B cell (primary cell): Measurements from ENCODE around the gene PSMD9. TPM values are rescaled to one million over a fixed set of nuclear protein-coding genes. Genes with fewer than 3 reads are reported as not detected.
"Not testable (repeated sequence)": the region's sequence is repeated elsewhere in the genome, so short reads cannot be mapped to it uniquely, and the experiment has no call there.

Source experiments
- ATAC-seq: fragments of 200-7000 bp; cut with Tn5 transposase; one replicate; pipeline ENCODE4 v1.10.0; 2021; ENCODE audit warnings: low read depth, mild to moderate bottlenecking, moderate number of reproducible peaks, moderate library complexity
- CTCF ChIA-PET: fragments of 350-600 bp; sonication (Branson Sonifier 250); formaldehyde crosslinking; loops from one replicate; lab custom pipeline; 2021; ENCODE audit warnings: antibody characterized with exemption, inconsistent platforms; lab: Charles Lee
- POLR2A ChIA-PET: fragments of 350-600 bp; sonication (Branson Sonifier 250); formaldehyde crosslinking; loops from one replicate; lab custom pipeline; 2021; ENCODE audit warnings: antibody characterized with exemption; lab: Charles Lee
- DNase-seq: peaks from one replicate; pipeline ENCODE4 v3.0.0; 2013
- H2AFZ ChIP-seq: 2 replicates; pipeline ENCODE4 v1.6.1; 2012; ENCODE audit warnings: mild to moderate bottlenecking, low read depth, low read length; ENCODE audit not compliant: insufficient read depth, poor library complexity, severe bottlenecking
- H3K27ac ChIP-seq, 2 donors: 1 replicate in 1 of 2; 2 replicates in 1 of 2; pipeline ENCODE4 v1.5.1; 2012 to 2013; ENCODE audit warnings: low read length in 2 of 2, mild to moderate bottlenecking in 2 of 2, moderate library complexity in 1 of 2
- H3K27me3 ChIP-seq, 4 experiments: fragments of 200-600 bp in 1 of 4; sonication (generic) in 1 of 4; replicated peaks in 1 of 4; 1 replicate in 2 of 4; 2 replicates in 2 of 4; pipeline versions ENCODE4 v1.6.1 to v1.7.0; 2013 to 2016; ENCODE audit warnings: low read length in 3 of 4, mild to moderate bottlenecking in 2 of 4, mixed read lengths in 1 of 4, moderate library complexity in 1 of 4; ENCODE audit not compliant: insufficient read depth in 4 of 4, control insufficient read depth in 3 of 4; ENCODE audit errors: control extremely low read depth in 1 of 4
- H3K36me3 ChIP-seq, 2 experiments: replicated peaks in 1 of 2; 1 replicate in 1 of 2; 2 replicates in 1 of 2; pipeline versions ENCODE4 v1.6.1 to v1.7.1; 2013; ENCODE audit warnings: low read length in 1 of 2; ENCODE audit not compliant: insufficient read depth in 2 of 2, control insufficient read depth in 1 of 2; ENCODE audit errors: control extremely low read depth in 1 of 2, extremely low read depth in 1 of 2
- H3K4me1 ChIP-seq, 2 donors: fragments of 200-600 bp in 1 of 2; sonication (generic) in 1 of 2; 1 replicate in 1 of 2; 2 replicates in 1 of 2; pipeline versions ENCODE4 v1.5.1 to v1.6.1; 2013 to 2017; ENCODE audit warnings: low read length in 2 of 2; ENCODE audit not compliant: control insufficient read depth in 2 of 2, insufficient read depth in 2 of 2
- H3K4me2 ChIP-seq: replicated peaks from 2 replicates; pipeline ENCODE3; 2012; ENCODE audit warnings: mild to moderate bottlenecking, low read depth, low read length; ENCODE audit not compliant: poor library complexity, severe bottlenecking
- H3K4me3 ChIP-seq, 5 experiments: fragments of 200-600 bp in 1 of 5; sonication (generic) in 1 of 5; 1 replicate in 3 of 5; 2 replicates in 2 of 5; pipeline versions ENCODE4 v1.5.1 to v1.7.0; 2011 to 2016; ENCODE audit warnings: low read length in 4 of 5, mild to moderate bottlenecking in 4 of 5, low read depth in 2 of 5, control low read depth in 1 of 5, moderate library complexity in 1 of 5; ENCODE audit not compliant: insufficient read depth in 1 of 5; ENCODE audit errors: control extremely low read depth in 1 of 5, extremely low read depth in 1 of 5
- H3K79me2 ChIP-seq: fragments of 200-600 bp; sonication (generic); one replicate; pipeline ENCODE4 v1.6.0; 2016; ENCODE audit warnings: low read length; ENCODE audit not compliant: control insufficient read depth, insufficient read depth
- H3K9ac ChIP-seq: fragments of 200-600 bp; sonication (generic); 2 replicates; pipeline ENCODE4 v1.6.1; 2017; ENCODE audit warnings: mild to moderate bottlenecking, low read length, moderate library complexity
- H3K9me3 ChIP-seq, 3 donors: one replicate each; pipeline versions ENCODE4 v1.6.1 to v1.7.1; 2013; ENCODE audit warnings: low read length in 2 of 3; ENCODE audit not compliant: control insufficient read depth in 2 of 3, insufficient read depth in 1 of 3; ENCODE audit errors: control extremely low read depth in 1 of 3
- H4K20me1 ChIP-seq: 2 replicates; pipeline ENCODE4 v1.6.0; 2012; ENCODE audit warnings: mild to moderate bottlenecking, low read length; ENCODE audit not compliant: insufficient read depth, control insufficient read depth, poor library complexity, severe bottlenecking
- H3K27ac Mint-ChIP-seq: one replicate; pipeline ENCODE4 v1.8.0; 2021; ENCODE audit warnings: mixed read lengths
- H3K27me3 Mint-ChIP-seq: one replicate; pipeline ENCODE4 v1.8.0; 2021; ENCODE audit warnings: mixed read lengths
- H3K4me1 Mint-ChIP-seq: one replicate; pipeline ENCODE4 v1.8.0; 2021; ENCODE audit warnings: mixed read lengths
- H3K4me3 Mint-ChIP-seq: one replicate; pipeline ENCODE4 v1.8.0; 2021; ENCODE audit warnings: mixed read lengths
- H3K9me3 Mint-ChIP-seq: one replicate; pipeline ENCODE4 v1.8.0; 2022; ENCODE audit warnings: mixed read lengths; ENCODE audit not compliant: insufficient read depth
- CTCF ChIP-seq: fragments of 200-600 bp; IDR thresholded peaks from one replicate; pipeline ENCODE4 v1.8.0; 2022; ENCODE audit warnings: antibody characterized with exemption, mild to moderate bottlenecking
- EZH2 ChIP-seq: IDR thresholded peaks from 2 replicates; pipeline ENCODE4 v1.6.1; 2012; ENCODE audit warnings: borderline replicate concordance, low read depth, mild to moderate bottlenecking, moderate library complexity, low read length; ENCODE audit not compliant: insufficient read depth, poor library complexity, severe bottlenecking
- WGBS: methylation state at CpG from one replicate; pipeline ENCODE4 v1.1.5; 2013; ENCODE audit warnings: missing lambda C conversion rate; ENCODE audit not compliant: insufficient coverage; 5-methylcytosine and 5-hydroxymethylcytosine counted together
- intact Hi-C: fragments of 100-400 bp; cut with micrococcal nuclease; formaldehyde crosslinking; loops from one replicate; pipeline ENCODE4 v1.10.0; 2022
- polyA plus RNA-seq: library from polyadenylated mRNA; depleted of rRNA; stranded (reverse); fragments of >200 nt; gene quantifications from 2 replicates; pipeline ENCODE4 v1.2.3, GENCODE V29; 2012
- total RNA-seq, 2 donors: library from RNA; stranded (reverse); fragments of 120-200 nt in 1 of 2; gene quantifications; 1 replicate in 1 of 2; 2 replicates in 1 of 2; pipeline versions ENCODE4 v1.2.3 to v1.2.4, GENCODE V29; 2013 to 2022

Gene PSMD9
- total and polyA plus RNA-seq, 2 donors (not counting 1 experiment from before 2014, with no cell fraction given): 37.1 to 83.4 TPM

GRCh38 chr12:121858662-121859572, 29.7 kb upstream of the PSMD9 start, which contains the start of gene HPD:
Gene HPD, minus strand, starts transcription at chr12:121858859. Its CDS starts 36 bp downstream, at chr12:121858823.
- TF ChIP-seq CTCF (no peak), EZH2 (no peak)
- Histone ChIP-seq H3K36me3 (no peaks in the 10 kb centered on the region), H2AFZ (no peak within 1 kb of the TSS), H3K79me2 (no peaks in the 10 kb centered on the region), H3K4me1 (peaks cover 6 to 25% of the 10 kb centered on the region in 2 donors), H3K4me3 (no peak within 1 kb of the TSS), H3K9ac (no peak within 1 kb of the TSS), H3K27me3 (no peaks in the 10 kb centered on the region), H4K20me1 (no peaks in the 10 kb centered on the region), H3K4me2 (no peak within 1 kb of the TSS), H3K9me3 (no peaks in the 10 kb centered on the region), H3K27ac (no peak within 1 kb of the TSS)
- ChIA-PET CTCF (interaction anchor here (0.6 kb wide), 1 partner anchor 33 kb away, joined by 3 read pairs; no protein-coding TSS in a partner anchor), POLR2A (no interaction called here)
- 87% methylated on average over 6 of the region's 16 CpGs for WGBS
- Mint-ChIP-seq H3K27me3 (no peaks in the 10 kb centered on the region), H3K4me1 (peaks cover 11% of the 10 kb centered on the region), H3K27ac (no peak within 1 kb of the TSS), H3K4me3 (no peak within 1 kb of the TSS), H3K9me3 (no peaks in the 10 kb centered on the region)
- intact Hi-C loops: no loop called here
- DNase-seq: no peak
- ATAC-seq: no peak

- H3K79me2 ChIP-seq: no peaks in the 10 kb centered on the region
- ATAC-seq (no peak), DNase-seq (no peak)
- H3K27me3 Mint-ChIP-seq: no peaks in the 10 kb centered on the region
- no peaks in the 10 kb centered on the region for H3K36me3 ChIP-seq
- no peaks in the 10 kb centered on the region for H4K20me1 ChIP-seq
- no peak overlapping the region for H3K4me3 Mint-ChIP-seq
- H3K4me1 ChIP-seq: peaks cover 6 to 21% of the 10 kb centered on the region in 2 donors
- H2AFZ ChIP-seq: no peak overlapping the region
- H3K9me3 ChIP-seq: no peaks in the 10 kb centered on the region
- H3K27me3 ChIP-seq: no peaks in the 10 kb centered on the region
- CTCF ChIA-PET: interaction anchor here (0.6 kb wide), 1 partner anchor 538 kb away, joined by 8 read pairs; no protein-coding TSS in a partner anchor
- peaks cover 7% of the 10 kb centered on the region for H3K4me1 Mint-ChIP-seq
- H3K4me2 ChIP-seq: no peak overlapping the region
- no peak overlapping the region for H3K27ac Mint-ChIP-seq
- no peak for TF ChIP-seq EZH2
- TF ChIP-seq CTCF: no peak
- POLR2A ChIA-PET: no interaction called here
- H3K9me3 Mint-ChIP-seq: no peaks in the 10 kb centered on the region
- H3K4me3 ChIP-seq: no peak overlapping the region
- H3K9ac ChIP-seq: no peak overlapping the region
- intact Hi-C loops: no loop called here
- H3K27ac ChIP-seq: no peak overlapping the region
- 94% methylated on average over 1 of the region's 1 CpG for WGBS
Measured at GRCh38 chr12:121860257-121860656, 28.3 kb upstream of the PSMD9 start.

GRCh38 chr12:121860699-121861098, 27.9 kb upstream of the PSMD9 start:
- H3K9me3 Mint-ChIP-seq, H3K4me2 ChIP-seq, H3K27me3 Mint-ChIP-seq, H3K27ac ChIP-seq, DNase-seq, H3K27me3 ChIP-seq, H3K4me3 ChIP-seq, H3K4me3 Mint-ChIP-seq, H3K36me3 ChIP-seq, H2AFZ ChIP-seq, H3K79me2 ChIP-seq, H3K9ac ChIP-seq, ATAC-seq, H3K27ac Mint-ChIP-seq, H3K4me1 Mint-ChIP-seq, H3K9me3 ChIP-seq, intact Hi-C loops, H4K20me1 ChIP-seq: not testable (repeated sequence)
- ChIA-PET POLR2A (interaction anchor here (0.6 kb wide), 1 partner anchor 125 kb away, joined by 6 read pairs; no protein-coding TSS in a partner anchor), CTCF (interaction anchor here (0.6 kb wide), 2 partner anchors 31 to 538 kb away, joined by 4 to 8 read pairs; no protein-coding TSS in a partner anchor)
- peaks cover 5 to 17% of the 10 kb centered on the region in 2 donors for H3K4me1 ChIP-seq
- WGBS: 96% methylated on average over 4 of the region's 4 CpGs
